A673 (cell line): ENCODE measurements around the gene MFSD6. TPM values are rescaled to one million over a fixed set of nuclear protein-coding genes. Genes with fewer than 3 reads are reported as not detected.
A peak's percentile ranks its signal among the peaks of the same experiment; 100 is the strongest.

Source experiments
- BruUV-seq: library from RNA; stranded (reverse); fragments of 400-500 nt; replicated peaks from 2 replicates; lab custom pipeline; 2021; lab: Mats Ljungman, UMichigan
- CTCF ChIA-PET: fragments of 300-600 bp; sonication (Branson Sonifier 250); formaldehyde crosslinking; loops from one replicate; lab custom pipeline; 2022; ENCODE audit warnings: antibody characterized with exemption; lab: Charles Lee
- POLR2A ChIA-PET: fragments of 300-600 bp; sonication (Branson Sonifier 250); formaldehyde crosslinking; loops from one replicate; lab custom pipeline; 2022; ENCODE audit warnings: antibody characterized with exemption; ENCODE audit not compliant: low non-redundant PET; lab: Charles Lee
- DNase-seq: peaks from one replicate; pipeline ENCODE4 v3.0.0-alpha.2; 2015; ENCODE audit warnings: low spot score
- H3K27ac ChIP-seq: fragments of 200-600 bp; sonication (generic); 2 replicates; pipeline ENCODE4 v1.5.1; 2016; ENCODE audit warnings: mixed run types, low read depth, mild to moderate bottlenecking, mixed read lengths, antibody characterized with exemption, low read length; ENCODE audit not compliant: poor library complexity, severe bottlenecking
- H3K27me3 ChIP-seq: fragments of 200-600 bp; sonication (generic); replicated peaks from 2 replicates; pipeline ENCODE4 v1.6.1; 2017; ENCODE audit warnings: mixed run types, low read depth, mild to moderate bottlenecking, mixed read lengths, antibody characterized with exemption, low read length; ENCODE audit not compliant: insufficient read depth, poor library complexity
- H3K36me3 ChIP-seq: fragments of 200-600 bp; sonication (generic); 2 replicates; pipeline ENCODE4 v1.6.1; 2016; ENCODE audit warnings: mixed run types, mild to moderate bottlenecking, mixed read lengths, antibody characterized with exemption, low read length; ENCODE audit not compliant: insufficient read depth, poor library complexity, severe bottlenecking
- H3K4me1 ChIP-seq: fragments of 200-600 bp; sonication (generic); 2 replicates; pipeline ENCODE4 v1.6.1; 2017; ENCODE audit warnings: mixed run types, mild to moderate bottlenecking, mixed read lengths, antibody characterized with exemption, low read length; ENCODE audit not compliant: insufficient read depth, poor library complexity, severe bottlenecking
- H3K4me3 ChIP-seq: fragments of 200-600 bp; sonication (generic); 2 replicates; pipeline ENCODE4 v1.5.1; 2016; ENCODE audit warnings: low read depth, mixed run types, mild to moderate bottlenecking, mixed read lengths, low read length; ENCODE audit not compliant: poor library complexity, severe bottlenecking
- H3K9me3 ChIP-seq: fragments of 200-600 bp; sonication (generic); 2 replicates; pipeline ENCODE4 v1.6.1; 2016; ENCODE audit warnings: mixed run types, low read depth, mild to moderate bottlenecking, mixed read lengths, antibody characterized with exemption, low read length; ENCODE audit not compliant: poor library complexity, severe bottlenecking
- EZH2 ChIP-seq: fragments of 200-600 bp; sonication (generic); IDR thresholded peaks from 2 replicates; pipeline ENCODE4 v1.6.1; 2017; ENCODE audit warnings: borderline replicate concordance, low read depth, mild to moderate bottlenecking, mixed read lengths, antibody characterized with exemption, low read length; ENCODE audit not compliant: poor library complexity, severe bottlenecking
- intact Hi-C: fragments of 100-400 bp; cut with micrococcal nuclease; formaldehyde crosslinking; loops from one replicate; pipeline ENCODE4 v1.10.0; 2022; ENCODE audit not compliant: unreplicated experiment
- total RNA-seq: library from RNA; stranded (reverse); gene quantifications from 2 replicates; pipeline ENCODE4 v1.2.3, GENCODE V29; 2021
- TF ChIP-seq, protein P1 (sequence below): fragments of 300-800, 200-600 bp; sonication (generic); conservative IDR thresholded peaks from 2 replicates; pipeline ENCODE4 v1.5.1; 2017; ENCODE audit warnings: low read depth, mild to moderate bottlenecking, antibody characterized with exemption, low read length, moderate library complexity, mixed read lengths

The MFSD6 gene
- total RNA-seq, 1 experiment from 2014 or later, result 8.4 TPM

DNA sequence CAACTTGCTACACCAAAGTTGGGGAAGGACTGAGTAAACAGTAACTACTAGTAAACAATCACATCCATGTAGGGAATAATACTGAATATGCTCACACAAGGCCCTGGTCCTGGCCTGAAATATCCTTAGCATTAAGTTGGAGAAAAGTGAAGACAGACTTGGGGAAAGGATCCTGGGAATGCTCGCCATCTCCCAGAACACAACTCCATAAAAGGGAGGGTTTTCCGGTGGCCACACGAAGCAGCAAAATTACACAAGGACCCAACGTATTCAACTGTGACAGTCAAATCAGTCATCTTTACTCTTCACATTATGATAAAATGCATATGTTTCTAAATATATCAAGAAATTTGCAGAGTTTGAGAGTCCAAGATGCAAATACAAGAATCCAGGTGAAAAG is 119.1 kb downstream of the MFSD6 start:
- ChIA-PET CTCF (no interaction called here), POLR2A (no interaction called here)
- no peaks in the 10 kb centered on the region for H3K27me3 ChIP-seq
- H3K4me1 ChIP-seq, result peaks cover 16% of the 10 kb centered on the region
- H3K9me3 ChIP-seq, result no peaks in the 10 kb centered on the region
- no peak for DNase-seq
- BruUV-seq, result no TSS peak
- TF ChIP-seq, protein P1, sequence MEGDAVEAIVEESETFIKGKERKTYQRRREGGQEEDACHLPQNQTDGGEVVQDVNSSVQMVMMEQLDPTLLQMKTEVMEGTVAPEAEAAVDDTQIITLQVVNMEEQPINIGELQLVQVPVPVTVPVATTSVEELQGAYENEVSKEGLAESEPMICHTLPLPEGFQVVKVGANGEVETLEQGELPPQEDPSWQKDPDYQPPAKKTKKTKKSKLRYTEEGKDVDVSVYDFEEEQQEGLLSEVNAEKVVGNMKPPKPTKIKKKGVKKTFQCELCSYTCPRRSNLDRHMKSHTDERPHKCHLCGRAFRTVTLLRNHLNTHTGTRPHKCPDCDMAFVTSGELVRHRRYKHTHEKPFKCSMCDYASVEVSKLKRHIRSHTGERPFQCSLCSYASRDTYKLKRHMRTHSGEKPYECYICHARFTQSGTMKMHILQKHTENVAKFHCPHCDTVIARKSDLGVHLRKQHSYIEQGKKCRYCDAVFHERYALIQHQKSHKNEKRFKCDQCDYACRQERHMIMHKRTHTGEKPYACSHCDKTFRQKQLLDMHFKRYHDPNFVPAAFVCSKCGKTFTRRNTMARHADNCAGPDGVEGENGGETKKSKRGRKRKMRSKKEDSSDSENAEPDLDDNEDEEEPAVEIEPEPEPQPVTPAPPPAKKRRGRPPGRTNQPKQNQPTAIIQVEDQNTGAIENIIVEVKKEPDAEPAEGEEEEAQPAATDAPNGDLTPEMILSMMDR, result no peak
- no peak for TF ChIP-seq EZH2
- H3K36me3 ChIP-seq, result no peaks in the 10 kb centered on the region
- H3K4me3 ChIP-seq, result no peak overlapping the region
- intact Hi-C loops, result no loop called here
- no peak overlapping the region for H3K27ac ChIP-seq

DNA sequence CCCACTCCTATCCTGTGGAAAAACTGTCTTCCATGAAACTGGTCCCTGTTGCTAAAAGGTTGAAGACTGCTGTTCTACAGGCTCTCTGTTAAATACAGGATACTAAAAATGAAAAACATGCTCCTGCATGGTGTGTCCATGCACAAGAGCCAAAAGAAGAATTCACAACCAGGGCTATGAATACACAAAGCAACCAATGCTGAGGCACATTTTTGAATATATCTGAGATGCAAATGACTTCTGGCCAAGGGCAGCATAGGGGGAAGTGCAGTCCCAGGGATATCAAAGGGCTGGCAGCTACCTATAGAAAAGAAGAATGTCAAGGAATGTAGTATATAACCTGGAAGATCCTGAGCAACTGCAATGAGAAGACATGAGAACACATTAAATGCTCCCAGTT is 119.8 kb downstream of the MFSD6 start:
- no peaks in the 10 kb centered on the region for H3K36me3 ChIP-seq
- BruUV-seq, result no TSS peak
- H3K4me1 ChIP-seq, result peaks cover 23% of the 10 kb centered on the region
- ChIA-PET POLR2A (no interaction called here), CTCF (no interaction called here)
- DNase-seq, result no peak
- H3K27ac ChIP-seq, result no peak overlapping the region
- intact Hi-C loops, result no loop called here
- no peak overlapping the region for H3K4me3 ChIP-seq
- TF ChIP-seq, protein P1, result no peak
- no peak for TF ChIP-seq EZH2
- no peaks in the 10 kb centered on the region for H3K9me3 ChIP-seq
- no peaks in the 10 kb centered on the region for H3K27me3 ChIP-seq

- Histone ChIP-seq H3K27me3 (no peaks in the 10 kb centered on the region), H3K27ac (no peak overlapping the region), H3K9me3 (no peaks in the 10 kb centered on the region), H3K36me3 (no peaks in the 10 kb centered on the region), H3K4me1 (peaks cover 27% of the 10 kb centered on the region), H3K4me3 (no peak overlapping the region)
- peak; percentile 18 for DNase-seq
- ChIA-PET CTCF (no interaction called here), POLR2A (no interaction called here)
- BruUV-seq, result no TSS peak
- intact Hi-C loops, result no loop called here
- TF ChIP-seq EZH2, result no peak
- TF ChIP-seq, protein P1, result no peak
Observed at GRCh38 chr2:190528521-190529001, 120.4 kb downstream of the MFSD6 start.
